ENCODE data around the gene FEN1. TPM values are rescaled to one million over a fixed set of nuclear protein-coding genes. Genes with fewer than 3 reads are reported as not detected.

FEN1 gene, protein sequence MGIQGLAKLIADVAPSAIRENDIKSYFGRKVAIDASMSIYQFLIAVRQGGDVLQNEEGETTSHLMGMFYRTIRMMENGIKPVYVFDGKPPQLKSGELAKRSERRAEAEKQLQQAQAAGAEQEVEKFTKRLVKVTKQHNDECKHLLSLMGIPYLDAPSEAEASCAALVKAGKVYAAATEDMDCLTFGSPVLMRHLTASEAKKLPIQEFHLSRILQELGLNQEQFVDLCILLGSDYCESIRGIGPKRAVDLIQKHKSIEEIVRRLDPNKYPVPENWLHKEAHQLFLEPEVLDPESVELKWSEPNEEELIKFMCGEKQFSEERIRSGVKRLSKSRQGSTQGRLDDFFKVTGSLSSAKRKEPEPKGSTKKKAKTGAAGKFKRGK
- polyA plus RNA-seq: 10 to 100 TPM; 20.3 to 31.3 (median 24.6) TPM

GRCh38 chr11:61792310-61793082 lies at the start of gene FEN1, which contains the start of gene TMEM258:
TSS of gene FEN1 (plus strand) at chr11:61792911. CDS start at chr11:61795362, 2,451 bp downstream.
TSS of gene TMEM258 (minus strand) at chr11:61792599. CDS start at chr11:61792558, 41 bp downstream.
- peaks cover 0 to 11% (median 4%) of the 10 kb centered on the region in 3 donors for H3K27me3 Mint-ChIP-seq (ENCODE audit: low read depth in 3 of 3)
- DNase-seq: peak; percentile 88 to 89 (median 88)
- H3K9me3 Mint-ChIP-seq: no peaks in the 10 kb centered on the region
- H3K27ac Mint-ChIP-seq: peak within 1 kb of the TSS; percentile 97 to 100 (median 99)
- peaks cover 20 to 56% of the 10 kb centered on the region in 2 donors for H3K4me1 Mint-ChIP-seq
- peaks cover 0 to 10% (median 0%) of the 10 kb centered on the region in 3 donors for H3K36me3 Mint-ChIP-seq
- peak within 1 kb of the TSS; percentile 90 to 96 (median 95) for H3K4me3 Mint-ChIP-seq

DNA sequence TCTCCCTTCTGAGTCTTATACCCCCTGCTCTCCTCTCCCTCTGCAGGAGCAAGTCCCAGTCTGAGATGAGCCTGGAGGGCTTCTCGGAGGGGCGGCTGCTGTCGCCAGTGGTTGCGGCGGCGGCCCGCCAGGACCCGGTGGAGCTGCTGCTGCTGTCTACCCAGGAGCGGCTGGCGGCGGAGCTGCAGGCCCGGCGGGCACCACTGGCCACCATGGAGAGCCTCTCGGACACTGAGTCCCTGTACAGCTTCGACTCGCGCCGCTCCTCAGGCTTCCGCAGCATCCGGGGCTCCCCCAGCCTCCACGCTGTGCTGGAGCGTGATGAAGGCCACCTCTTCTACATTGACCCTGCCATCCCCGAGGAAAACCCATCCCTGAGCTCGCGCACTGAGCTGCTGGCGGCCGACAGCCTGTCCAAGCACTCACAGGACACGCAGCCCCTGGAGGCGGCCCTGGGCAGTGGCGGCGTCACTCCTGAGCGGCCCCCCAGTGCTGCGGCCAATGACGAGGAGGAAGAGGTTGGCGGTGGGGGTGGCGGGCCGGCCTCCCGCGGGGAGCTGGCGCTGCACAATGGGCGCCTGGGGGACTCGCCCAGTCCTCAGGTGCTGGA lies 49.1 kb upstream of the FEN1 start:
- DNase-seq: no peak

GRCh38 chr11:61744181-61744580 lies 48.5 kb upstream of the FEN1 start:
- Mint-ChIP-seq H3K27ac (no peak overlapping the region), H3K27me3 (ENCODE audit: low read depth in 3 of 3) (peaks cover 0 to 1% (median 0%) of the 10 kb centered on the region in 3 donors)

More for the DNA sequence above, 49.1 kb upstream of the FEN1 start:
- H3K4me1 Mint-ChIP-seq: no peaks in the 10 kb centered on the region
- H3K4me3 Mint-ChIP-seq: no peak overlapping the region
- H3K27me3 Mint-ChIP-seq (ENCODE audit: low read depth in 3 of 3): peaks cover 0 to 1% (median 0%) of the 10 kb centered on the region in 3 donors
- no peaks in the 10 kb centered on the region for H3K9me3 Mint-ChIP-seq
- H3K27ac Mint-ChIP-seq: no peak overlapping the region
- H3K36me3 Mint-ChIP-seq: no peaks in the 10 kb centered on the region

DNA sequence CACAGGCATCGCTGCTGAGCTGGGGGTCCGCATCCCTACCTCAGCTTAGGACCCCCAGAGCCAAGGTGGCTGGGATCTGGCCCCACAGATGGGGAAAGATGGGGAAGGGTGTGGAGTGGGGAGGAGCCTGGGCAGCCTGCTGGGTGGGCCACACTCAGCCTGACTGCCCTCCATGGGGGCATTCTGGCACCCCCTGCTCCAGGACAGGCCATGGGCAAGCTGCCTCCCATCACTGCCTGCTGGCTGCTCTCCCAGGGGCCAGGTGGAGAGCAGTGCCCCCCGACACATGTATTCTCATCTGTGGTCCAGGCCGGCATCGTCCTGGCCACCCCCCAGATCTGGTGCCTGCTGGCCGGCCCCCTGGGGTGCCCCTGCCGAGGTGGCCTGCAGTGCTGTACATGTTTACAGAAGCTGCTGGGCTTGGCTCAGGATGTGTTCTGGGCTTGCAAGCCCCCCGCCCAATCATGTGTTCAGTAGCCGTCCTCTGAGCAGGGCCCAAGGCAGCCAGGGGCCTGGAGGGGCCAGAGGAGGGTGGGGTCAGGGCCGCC lies 48.0 kb upstream of the FEN1 start:
- no peak for DNase-seq
- Mint-ChIP-seq H3K36me3 (no peaks in the 10 kb centered on the region), H3K4me3 (no peak overlapping the region), H3K27ac (no peak overlapping the region), H3K27me3 (ENCODE audit: low read depth in 3 of 3) (peaks cover 0 to 3% (median 0%) of the 10 kb centered on the region in 3 donors), H3K4me1 (no peaks in the 10 kb centered on the region), H3K9me3 (no peaks in the 10 kb centered on the region)

More at GRCh38 chr11:61744181-61744580, 48.5 kb upstream of the FEN1 start:
- Mint-ChIP-seq H3K36me3 (no peaks in the 10 kb centered on the region), H3K4me3 (no peak overlapping the region), H3K9me3 (no peaks in the 10 kb centered on the region), H3K4me1 (no peaks in the 10 kb centered on the region)
- no peak for DNase-seq

GRCh38 chr11:61745781-61746441 lies 46.8 kb upstream of the FEN1 start:
- Mint-ChIP-seq H3K9me3 (no peaks in the 10 kb centered on the region), H3K27me3 (ENCODE audit: low read depth in 3 of 3) (peaks cover under 1 to 3% (median 2%) of the 10 kb centered on the region in 3 donors), H3K27ac (no peak overlapping the region), H3K4me1 (peaks cover 0 to under 1% of the 10 kb centered on the region in 2 donors), H3K4me3 (no peak overlapping the region), H3K36me3 (no peaks in the 10 kb centered on the region)
- DNase-seq: no peak

GRCh38 chr11:61746442-61747191 lies 46.1 kb upstream of the FEN1 start:
- no peak for DNase-seq
- H3K27ac Mint-ChIP-seq: no peak overlapping the region
- no peak overlapping the region for H3K4me3 Mint-ChIP-seq
- H3K9me3 Mint-ChIP-seq: no peaks in the 10 kb centered on the region
- H3K4me1 Mint-ChIP-seq: peaks cover 0 to 4% of the 10 kb centered on the region in 2 donors
- no peaks in the 10 kb centered on the region for H3K36me3 Mint-ChIP-seq
- peaks cover 4 to 6% (median 5%) of the 10 kb centered on the region in 3 donors for H3K27me3 Mint-ChIP-seq (ENCODE audit: low read depth in 3 of 3)

DNA sequence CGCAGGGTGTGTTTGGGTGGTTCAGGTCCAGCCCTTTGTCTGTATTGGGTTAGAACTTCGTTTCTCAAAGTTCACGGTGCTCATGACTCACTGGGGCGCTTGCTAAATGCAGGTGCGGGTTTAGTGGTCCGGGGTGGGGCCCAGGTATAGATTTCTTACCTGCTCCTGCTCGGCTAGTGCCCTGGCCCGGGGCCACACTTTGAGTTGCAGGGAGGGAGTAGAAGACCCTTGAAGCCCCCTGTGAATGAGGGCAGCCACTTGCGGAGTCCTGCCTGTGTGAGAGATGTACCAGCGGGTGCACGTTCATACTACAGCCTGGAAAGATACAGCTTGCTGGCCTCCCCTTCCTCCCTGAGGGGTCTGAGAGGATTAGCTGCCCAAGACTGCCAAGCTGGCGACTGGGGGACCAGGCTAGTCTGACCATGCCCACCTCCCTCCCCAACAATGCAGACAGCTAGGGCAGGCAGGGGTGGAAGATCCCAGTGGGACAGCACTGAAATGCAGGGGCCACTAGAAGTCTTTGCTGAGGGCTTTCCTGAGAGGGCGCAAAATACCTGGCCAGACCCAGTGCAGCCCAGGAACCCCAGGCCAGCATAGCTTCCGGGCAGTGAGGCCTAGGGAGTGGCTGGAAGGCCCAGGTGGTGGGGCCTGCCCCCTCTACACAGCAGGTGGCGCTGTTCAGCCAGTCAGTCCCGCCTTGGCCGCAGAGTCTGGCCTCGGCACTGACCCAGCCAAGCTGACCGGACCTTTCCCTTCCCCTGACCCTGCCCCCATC lies 45.3 kb upstream of the FEN1 start:
- H3K27ac Mint-ChIP-seq: no peak overlapping the region

GRCh38 chr11:61747967-61748285 lies 44.8 kb upstream of the FEN1 start:
- H3K4me1 Mint-ChIP-seq: peaks cover 2 to 7% of the 10 kb centered on the region in 2 donors
- H3K27me3 Mint-ChIP-seq (ENCODE audit: low read depth in 3 of 3): peaks cover 4 to 7% (median 6%) of the 10 kb centered on the region in 3 donors
- no peaks in the 10 kb centered on the region for H3K9me3 Mint-ChIP-seq
- no peaks in the 10 kb centered on the region for H3K36me3 Mint-ChIP-seq
- H3K27ac Mint-ChIP-seq: no peak overlapping the region
- H3K4me3 Mint-ChIP-seq: no peak overlapping the region
- DNase-seq: no peak

More for the DNA sequence above, 45.3 kb upstream of the FEN1 start:
- no peaks in the 10 kb centered on the region for H3K9me3 Mint-ChIP-seq
- H3K4me3 Mint-ChIP-seq: no peak overlapping the region
- peaks cover 0 to 6% of the 10 kb centered on the region in 2 donors for H3K4me1 Mint-ChIP-seq
- peak; percentile 21 to 40 (median 35) for DNase-seq
- H3K27me3 Mint-ChIP-seq (ENCODE audit: low read depth in 3 of 3): peaks cover 4 to 7% (median 6%) of the 10 kb centered on the region in 3 donors
- H3K36me3 Mint-ChIP-seq: no peaks in the 10 kb centered on the region

GRCh38 chr11:61749591-61750217 lies 43.0 kb upstream of the FEN1 start:
- Mint-ChIP-seq H3K4me3 (peak overlapping the region in 1 of 5 donors; percentile 1), H3K9me3 (no peaks in the 10 kb centered on the region), H3K36me3 (no peaks in the 10 kb centered on the region), H3K27me3 (ENCODE audit: low read depth in 3 of 3) (peaks cover 6 to 7% (median 7%) of the 10 kb centered on the region in 3 donors), H3K27ac (no peak overlapping the region), H3K4me1 (peaks cover 7 to 12% of the 10 kb centered on the region in 2 donors)
- no peak for DNase-seq

DNA sequence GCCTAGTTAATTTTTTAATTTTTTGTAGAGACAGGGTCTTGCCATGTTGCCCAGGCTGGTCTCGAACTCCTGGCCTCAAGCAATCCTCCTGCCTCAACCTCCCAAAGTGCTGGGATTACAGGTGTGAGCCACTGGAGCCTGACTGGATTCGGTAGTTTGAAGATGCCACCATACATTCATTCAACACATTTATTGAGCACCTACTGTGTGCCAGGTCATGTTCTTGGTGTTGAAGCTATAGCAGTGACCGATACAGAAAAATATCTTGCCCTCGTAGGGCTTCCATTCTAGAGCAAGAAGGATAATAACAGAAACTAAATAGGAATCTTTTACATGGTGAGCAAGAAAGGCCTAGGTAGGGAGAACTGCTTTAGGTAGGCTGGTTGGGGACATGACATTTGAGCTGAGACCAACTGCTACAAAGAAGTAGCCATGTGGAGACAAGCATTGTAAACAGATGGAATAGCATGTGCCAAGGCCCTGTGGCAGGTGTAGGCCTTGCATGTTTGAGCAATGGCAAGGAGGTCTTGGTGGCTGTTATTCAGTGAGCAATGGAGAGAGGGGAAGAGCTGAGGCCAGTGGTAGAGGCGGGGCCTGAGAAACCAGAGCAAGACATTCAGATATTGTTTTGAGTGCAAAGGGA lies 42.0 kb upstream of the FEN1 start:
- H3K9me3 Mint-ChIP-seq: no peaks in the 10 kb centered on the region
- peak overlapping the region; percentile 3 to 65 (median 50) for H3K4me3 Mint-ChIP-seq
- DNase-seq: no peak
- H3K4me1 Mint-ChIP-seq: peaks cover 7 to 15% of the 10 kb centered on the region in 2 donors
- peaks cover 6 to 7% (median 7%) of the 10 kb centered on the region in 3 donors for H3K27me3 Mint-ChIP-seq (ENCODE audit: low read depth in 3 of 3)
- peak overlapping the region in 2 of 6 donors; percentile 22 to 25 for H3K27ac Mint-ChIP-seq
- no peaks in the 10 kb centered on the region for H3K36me3 Mint-ChIP-seq

GRCh38 chr11:61751384-61751783 lies 41.3 kb upstream of the FEN1 start:
- no peak for DNase-seq
- peaks cover 7 to 19% of the 10 kb centered on the region in 2 donors for H3K4me1 Mint-ChIP-seq
- H3K4me3 Mint-ChIP-seq: peak overlapping the region; percentile 3 to 86 (median 50)
- H3K9me3 Mint-ChIP-seq: no peaks in the 10 kb centered on the region
- no peaks in the 10 kb centered on the region for H3K36me3 Mint-ChIP-seq
- peak overlapping the region in 2 of 6 donors; percentile 22 to 25 for H3K27ac Mint-ChIP-seq
- peaks cover 6 to 7% (median 7%) of the 10 kb centered on the region in 3 donors for H3K27me3 Mint-ChIP-seq (ENCODE audit: low read depth in 3 of 3)

All from immature natural killer cell (primary cell).